Kidney glomerular epithelial cell (primary cell): Measurements from ENCODE around the gene MOK.
A peak's percentile ranks its signal among the peaks of the same experiment; 100 is the strongest.

Experiments
- DNase-seq: peaks from one replicate; lab custom pipeline; 2025; lab: John Stamatoyannopoulos, UW

The MOK gene

GRCh38 chr14:102223682-102224081, 81.3 kb downstream of the MOK start:
- DNase-seq, result no peak

- no peak for DNase-seq
Measured at GRCh38 chr14:102222751-102223150, 82.2 kb downstream of the MOK start.

- DNase-seq, result no peak
Measured at GRCh38 chr14:102222009-102222575, 82.9 kb downstream of the MOK start.

GRCh38 chr14:102221026-102221425, 83.9 kb downstream of the MOK start:
- no peak for DNase-seq

GRCh38 chr14:102220031-102220430, 84.9 kb downstream of the MOK start:
- DNase-seq, result no peak

- no peak for DNase-seq
Measured at GRCh38 chr14:102219316-102219715, 85.6 kb downstream of the MOK start.

GRCh38 chr14:102218688-102219087, 86.3 kb downstream of the MOK start:
- DNase-seq, result no peak

- no peak for DNase-seq
Measured at GRCh38 chr14:102217987-102218421, 87.0 kb downstream of the MOK start.

- DNase-seq, result no peak
Measured at GRCh38 chr14:102217399-102217798, 87.6 kb downstream of the MOK start.

GRCh38 chr14:102215576-102216250, 89.3 kb downstream of the MOK start:
- no peak for DNase-seq

- no peak for DNase-seq
Measured at GRCh38 chr14:102215071-102215470, 89.9 kb downstream of the MOK start.

GRCh38 chr14:102213984-102214658, 90.8 kb downstream of the MOK start:
- DNase-seq, result no peak

- DNase-seq, result no peak
Measured at GRCh38 chr14:102213470-102213869, 91.5 kb downstream of the MOK start.

- DNase-seq, result no peak
Measured at GRCh38 chr14:102212845-102213244, 92.1 kb downstream of the MOK start.

GRCh38 chr14:102212356-102212755, 92.6 kb downstream of the MOK start:
- no peak for DNase-seq

GRCh38 chr14:102211240-102211639, 93.7 kb downstream of the MOK start:
- no peak for DNase-seq

- DNase-seq, result no peak
Measured at GRCh38 chr14:102210421-102211042, 94.4 kb downstream of the MOK start.

- peak; percentile 76 for DNase-seq
Measured at GRCh38 chr14:102209224-102209966, 95.6 kb downstream of the MOK start.

GRCh38 chr14:102208741-102209140, 96.2 kb downstream of the MOK start:
- DNase-seq, result no peak

- no peak for DNase-seq
Measured at GRCh38 chr14:102207831-102208365, 97.1 kb downstream of the MOK start.

GRCh38 chr14:102206918-102207317, 98.0 kb downstream of the MOK start:
- DNase-seq, result no peak

- DNase-seq, result no peak
Measured at GRCh38 chr14:102205560-102205959, 99.4 kb downstream of the MOK start.
